H9 (cell line): Measurements from ENCODE around the gene IFT80. TPM values are rescaled to one million over a fixed set of nuclear protein-coding genes. Genes with fewer than 3 reads are reported as not detected.

Experiments
- DNase-seq: peaks from one replicate; pipeline ENCODE4 v3.0.0-alpha.2; 2017
- H2AFZ ChIP-seq: one replicate; pipeline ENCODE4 v1.6.1; 2013; ENCODE audit warnings: mild to moderate bottlenecking, low read length, control low read depth, moderate library complexity
- H2AK5ac ChIP-seq: 2 replicates; pipeline ENCODE4 v1.6.1; 2013; ENCODE audit warnings: low read length, control low read depth, mixed read lengths; ENCODE audit not compliant: insufficient read length
- H2BK120ac ChIP-seq: one replicate; pipeline ENCODE4 v1.6.1; 2013; ENCODE audit warnings: low read depth, mild to moderate bottlenecking, low read length, control low read depth, inconsistent platforms; ENCODE audit not compliant: poor library complexity, severe bottlenecking
- H2BK12ac ChIP-seq: 2 replicates; pipeline ENCODE4 v1.6.1; 2013; ENCODE audit warnings: low read length, control low read depth, mixed read lengths, low read depth; ENCODE audit not compliant: insufficient read length
- H2BK15ac ChIP-seq: 2 replicates; pipeline ENCODE4 v1.6.1; 2013; ENCODE audit warnings: low read depth, low read length, control low read depth
- H2BK20ac ChIP-seq: one replicate; pipeline ENCODE4 v1.6.1; 2013; ENCODE audit warnings: low read depth, mild to moderate bottlenecking, low read length, control low read depth, inconsistent platforms; ENCODE audit not compliant: poor library complexity, severe bottlenecking
- H2BK5ac ChIP-seq: 2 replicates; pipeline ENCODE4 v1.6.1; 2013; ENCODE audit warnings: low read length, control low read depth, mixed read lengths; ENCODE audit not compliant: insufficient read length
- H3K14ac ChIP-seq: 2 replicates; pipeline ENCODE4 v1.6.1; 2013; ENCODE audit warnings: low read length, control low read depth; ENCODE audit not compliant: insufficient read depth
- H3K18ac ChIP-seq: 2 replicates; pipeline ENCODE4 v1.6.1; 2013; ENCODE audit warnings: low read depth, mild to moderate bottlenecking, mixed read lengths, low read length, control low read depth; ENCODE audit not compliant: insufficient read length
- H3K23ac ChIP-seq: 2 replicates; pipeline ENCODE4 v1.6.1; 2013; ENCODE audit warnings: low read length, control low read depth, mixed read lengths, low read depth; ENCODE audit not compliant: insufficient read length
- H3K23me2 ChIP-seq: 2 replicates; pipeline ENCODE4 v1.6.1; 2013; ENCODE audit warnings: low read depth, mild to moderate bottlenecking, mixed read lengths, low read length, control low read depth; ENCODE audit not compliant: insufficient read length, poor library complexity, severe bottlenecking
- H3K27ac ChIP-seq: 2 replicates; pipeline ENCODE4 v1.5.1; 2013; ENCODE audit warnings: low read length, control low read depth, mixed read lengths, low read depth; ENCODE audit not compliant: insufficient read length
- H3K27me3 ChIP-seq: 2 replicates; pipeline ENCODE4 v1.6.1; 2013; ENCODE audit warnings: low read length, control low read depth, inconsistent platforms; ENCODE audit not compliant: insufficient read depth
- H3K4ac ChIP-seq: 2 replicates; pipeline ENCODE4 v1.6.1; 2013; ENCODE audit warnings: low read depth, mild to moderate bottlenecking, control low read depth, inconsistent platforms, low read length, moderate library complexity
- H3K4me1 ChIP-seq: 2 replicates; pipeline ENCODE4 v1.6.1; 2013; ENCODE audit warnings: low read length, control low read depth, inconsistent platforms; ENCODE audit not compliant: insufficient read depth
- H3K4me2 ChIP-seq: 2 replicates; pipeline ENCODE4 v1.6.1; 2013; ENCODE audit warnings: low read length, control low read depth, mixed read lengths; ENCODE audit not compliant: insufficient read length, insufficient read depth
- H3K56ac ChIP-seq: 2 replicates; pipeline ENCODE4 v1.6.1; 2013; ENCODE audit warnings: low read depth, mild to moderate bottlenecking, mixed read lengths, low read length, control low read depth; ENCODE audit not compliant: insufficient read length
- H3K79me1 ChIP-seq: 2 replicates; pipeline ENCODE4 v1.6.1; 2013; ENCODE audit warnings: low read depth, mild to moderate bottlenecking, moderate library complexity, low read length, control low read depth, inconsistent platforms; ENCODE audit not compliant: insufficient read depth, poor library complexity, severe bottlenecking
- H3K79me2 ChIP-seq: 2 replicates; pipeline ENCODE4 v1.6.1; 2013; ENCODE audit warnings: low read length, control low read depth, inconsistent platforms; ENCODE audit not compliant: insufficient read depth
- H3K9ac ChIP-seq: 2 replicates; pipeline ENCODE4 v1.6.1; 2013; ENCODE audit warnings: low read length, control low read depth, mixed read lengths; ENCODE audit not compliant: insufficient read length; ENCODE audit errors: extremely low read depth
- H3K9me3 ChIP-seq: one replicate; pipeline ENCODE4 v1.6.1; 2013; ENCODE audit warnings: low read depth, low read length, inconsistent platforms; ENCODE audit not compliant: control insufficient read depth
- H3T11ph ChIP-seq: one replicate; pipeline ENCODE4 v1.6.1; 2013; ENCODE audit warnings: mild to moderate bottlenecking, low read length, control low read depth, inconsistent platforms
- H4K20me1 ChIP-seq: one replicate; pipeline ENCODE4 v1.6.1; 2013; ENCODE audit not compliant: control insufficient read depth, insufficient read length, insufficient read depth
- H4K5ac ChIP-seq: 2 replicates; pipeline ENCODE4 v1.6.1; 2013; ENCODE audit warnings: low read depth, mild to moderate bottlenecking, mixed read lengths, low read length, control low read depth; ENCODE audit not compliant: insufficient read length
- H4K8ac ChIP-seq: replicated peaks from 2 replicates; pipeline ENCODE4 v1.6.1; 2013; ENCODE audit warnings: low read length, control low read depth, mixed read lengths, low read depth; ENCODE audit not compliant: insufficient read length
- H4K91ac ChIP-seq: 2 replicates; pipeline ENCODE4 v1.6.1; 2013; ENCODE audit warnings: low read depth, mild to moderate bottlenecking, moderate library complexity, mixed read lengths, low read length, control low read depth; ENCODE audit not compliant: insufficient read length
- H3K27ac Mint-ChIP-seq, 3 experiments: 2 replicates in 2 of 3; 3 replicates in 1 of 3; pipeline ENCODE4 v1.8.0; 2020 to 2021; ENCODE audit warnings: mixed read lengths in 3 of 3, mild to moderate bottlenecking in 1 of 3, moderate library complexity in 1 of 3
- H3K27me3 Mint-ChIP-seq: 2 replicates; pipeline ENCODE4 v1.8.0; 2021; ENCODE audit warnings: low read depth, mild to moderate bottlenecking, moderate library complexity, mixed read lengths
- H3K36me3 Mint-ChIP-seq, 3 experiments: 2 replicates in 2 of 3; 3 replicates in 1 of 3; pipeline ENCODE4 v1.8.0; 2020 to 2021; ENCODE audit warnings: low read depth in 3 of 3, mixed read lengths in 3 of 3; ENCODE audit not compliant: insufficient read depth in 1 of 3
- H3K4me1 Mint-ChIP-seq, 2 experiments: 2 replicates each; pipeline ENCODE4 v1.8.0; 2020; ENCODE audit warnings: mixed read lengths in 2 of 2
- H3K4me3 Mint-ChIP-seq, 2 experiments: 2 replicates in 1 of 2; 3 replicates in 1 of 2; pipeline ENCODE4 v1.8.0; 2020 to 2021; ENCODE audit warnings: mild to moderate bottlenecking in 2 of 2, mixed read lengths in 2 of 2, moderate library complexity in 1 of 2
- H3K9me3 Mint-ChIP-seq, 2 experiments: 2 replicates in 1 of 2; 3 replicates in 1 of 2; pipeline ENCODE4 v1.8.0; 2020; ENCODE audit warnings: mild to moderate bottlenecking in 2 of 2, mixed read lengths in 2 of 2, moderate library complexity in 1 of 2
- WGBS: extraction: QIAGEN DNeasy Blood & Tissue Kit; methylation state at CpG from one replicate; pipeline ENCODE4 v1.1.7; 2013; ENCODE audit warnings: missing lambda C conversion rate, low lambda C conversion rate, mixed read lengths; ENCODE audit not compliant: insufficient read length; ENCODE audit errors: extremely low coverage; 5-methylcytosine and 5-hydroxymethylcytosine counted together
- total RNA-seq: library from RNA; stranded (reverse); gene quantifications from 2 replicates; pipeline ENCODE4 v1.2.1, GENCODE V29; 2021
- TF ChIP-seq, protein P1 (sequence below): fragments of 200-600 bp; sonication (generic); conservative IDR thresholded peaks from 3 replicates; pipeline ENCODE4 v1.8.0; 2021; ENCODE audit warnings: antibody characterized with exemption, mild to moderate bottlenecking

IFT80 gene
- total RNA-seq, 1 experiment from 2014 or later: 29.0 TPM

DNA sequence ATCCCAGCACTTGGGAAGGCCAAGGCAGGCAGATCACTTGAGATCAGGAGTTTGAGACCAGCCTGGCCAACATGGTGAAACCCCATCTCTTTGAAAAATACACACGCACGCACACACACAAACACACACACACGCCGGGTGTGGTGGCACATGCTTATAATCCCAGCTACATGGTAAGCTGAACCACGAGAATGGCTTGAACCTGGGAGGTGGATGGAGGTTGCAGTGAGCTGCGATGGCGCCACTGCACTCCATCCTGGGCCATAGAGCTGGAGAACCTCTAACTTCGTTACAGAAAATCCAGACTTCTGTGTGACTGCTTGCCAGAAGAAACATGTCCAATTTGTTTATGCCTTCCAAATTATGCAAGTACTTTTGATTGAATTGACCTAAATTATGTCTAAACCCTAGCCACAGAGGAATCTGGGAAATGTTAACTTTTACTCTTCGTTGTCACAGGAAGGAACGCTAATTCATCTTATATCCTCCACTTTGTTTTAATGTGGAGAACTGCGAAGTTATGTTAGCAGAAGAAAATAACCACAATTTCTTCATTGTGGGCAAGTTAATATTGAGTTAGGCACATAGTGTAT, 28.9 kb upstream of the IFT80 start:
- Histone ChIP-seq H3K14ac (no peak overlapping the region), H3K4ac (no peak overlapping the region), H3K9ac (no peak overlapping the region), H3K56ac (no peak overlapping the region), H2BK15ac (no peak overlapping the region), H2BK120ac (no peak overlapping the region), H4K5ac (no peak overlapping the region), H3K27ac (no peak overlapping the region), H3K4me2 (no peak overlapping the region), H4K8ac (no peak overlapping the region), H4K20me1 (no peaks in the 10 kb centered on the region), H3K9me3 (no peaks in the 10 kb centered on the region), H4K91ac (no peak overlapping the region), H2BK12ac (no peak overlapping the region), H3K27me3 (no peaks in the 10 kb centered on the region), H3K79me2 (no peaks in the 10 kb centered on the region), H2AFZ (no peak overlapping the region), H2BK20ac (no peak overlapping the region), H3K18ac (no peak overlapping the region), H3K23me2 (no peaks in the 10 kb centered on the region), H3K79me1 (peaks cover 3% of the 10 kb centered on the region), H2AK5ac (no peak overlapping the region), H3K23ac (no peak overlapping the region), H2BK5ac (no peak overlapping the region), H3K4me1 (no peaks in the 10 kb centered on the region), H3T11ph (no peak overlapping the region)
- Mint-ChIP-seq H3K9me3 (no peaks in the 10 kb centered on the region), H3K4me1 (no peaks in the 10 kb centered on the region), H3K4me3 (no peak overlapping the region), H3K27me3 (no peaks in the 10 kb centered on the region), H3K36me3 (peaks cover 31 to 89% (median 89%) of the 10 kb centered on the region in 3 experiments; a peak in 6 of 7 replicates), H3K27ac (no peak overlapping the region)
- DNase-seq: no peak
- WGBS: no CpG with 5 or more reads among the region's 11 CpGs
- TF ChIP-seq, protein P1, sequence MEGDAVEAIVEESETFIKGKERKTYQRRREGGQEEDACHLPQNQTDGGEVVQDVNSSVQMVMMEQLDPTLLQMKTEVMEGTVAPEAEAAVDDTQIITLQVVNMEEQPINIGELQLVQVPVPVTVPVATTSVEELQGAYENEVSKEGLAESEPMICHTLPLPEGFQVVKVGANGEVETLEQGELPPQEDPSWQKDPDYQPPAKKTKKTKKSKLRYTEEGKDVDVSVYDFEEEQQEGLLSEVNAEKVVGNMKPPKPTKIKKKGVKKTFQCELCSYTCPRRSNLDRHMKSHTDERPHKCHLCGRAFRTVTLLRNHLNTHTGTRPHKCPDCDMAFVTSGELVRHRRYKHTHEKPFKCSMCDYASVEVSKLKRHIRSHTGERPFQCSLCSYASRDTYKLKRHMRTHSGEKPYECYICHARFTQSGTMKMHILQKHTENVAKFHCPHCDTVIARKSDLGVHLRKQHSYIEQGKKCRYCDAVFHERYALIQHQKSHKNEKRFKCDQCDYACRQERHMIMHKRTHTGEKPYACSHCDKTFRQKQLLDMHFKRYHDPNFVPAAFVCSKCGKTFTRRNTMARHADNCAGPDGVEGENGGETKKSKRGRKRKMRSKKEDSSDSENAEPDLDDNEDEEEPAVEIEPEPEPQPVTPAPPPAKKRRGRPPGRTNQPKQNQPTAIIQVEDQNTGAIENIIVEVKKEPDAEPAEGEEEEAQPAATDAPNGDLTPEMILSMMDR: no peak
